Testis (tissue), 3 donors: ENCODE data around the gene IL22RA1. TPM values are rescaled to one million over a fixed set of nuclear protein-coding genes. Genes with fewer than 3 reads are reported as not detected.

Experiments used
- DNase-seq: peaks from one replicate; pipeline ENCODE4 v3.0.0-alpha.2; 2019
- H3K27ac ChIP-seq, 2 donors: fragments of 200-600 bp; sonication (generic); one replicate each; pipeline ENCODE4 v1.5.1; 2019
- H3K27me3 ChIP-seq: fragments of 200-600 bp; sonication (generic); one replicate; pipeline ENCODE4 v1.5.1; 2019
- H3K36me3 ChIP-seq: fragments of 200-600 bp; sonication (generic); one replicate; pipeline ENCODE4 v1.5.1; 2017; ENCODE audit warnings: low read depth; ENCODE audit errors: missing control alignments
- H3K4me1 ChIP-seq: fragments of 200-600 bp; sonication (generic); one replicate; pipeline ENCODE4 v1.5.1; 2019
- H3K4me3 ChIP-seq, 2 donors: fragments of 200-600 bp; sonication (generic); one replicate each; pipeline ENCODE4 v1.5.1; 2017 to 2019
- H3K9me3 ChIP-seq: fragments of 200-600 bp; sonication (generic); one replicate; pipeline ENCODE4 v1.5.1; 2017
- POLR2A ChIP-seq: fragments of 450-650 bp; IDR thresholded peaks from one replicate; pipeline ENCODE4 v1.6.1; 2017; ENCODE audit warnings: antibody characterized with exemption, mild to moderate bottlenecking, moderate library complexity
- WGBS, 2 donors: methylation state at CpG; one replicate each; pipeline ENCODE4 v1.1.5; 2018; 5-methylcytosine and 5-hydroxymethylcytosine counted together
- intact Hi-C: fragments of 100-400 bp; cut with DNase I; formaldehyde crosslinking; loops from one replicate; pipeline ENCODE4 v1.15.1; 2023; ENCODE audit warnings: low total_unique reads
- polyA plus RNA-seq: library from polyadenylated mRNA; stranded (reverse); fragments of 350-450 nt; fragmentation: Illumina TruSeq; extraction: RNeasy Lipid Tissue Mini Kit (QIAGEN cat#74804); gene quantifications from one replicate; pipeline ENCODE4 v1.2.3, GENCODE V29; 2014; ENCODE audit warnings: low read depth, low replicate concordance; ENCODE audit not compliant: insufficient read depth
- total RNA-seq, 2 donors: library from RNA; depleted of rRNA; stranded (reverse); fragments of >200 nt; gene quantifications; one replicate each; pipeline ENCODE4 v1.2.3, GENCODE V29; 2016
- TF ChIP-seq, protein P1 (sequence below), 3 experiments: fragments of 450-650 bp in 2 of 3; fragments of 200-600 bp in 1 of 3; sonication (generic) in 1 of 3; IDR thresholded peaks; one replicate each; pipeline ENCODE4 v1.5.1; 2016 to 2019; ENCODE audit warnings: antibody characterized with exemption in 3 of 3, mild to moderate bottlenecking in 2 of 3, moderate library complexity in 1 of 3

Gene IL22RA1
- total and polyA plus RNA-seq, 3 donors from 2014 or later, result 0.31 to 0.95 (median 0.93) TPM

DNA sequence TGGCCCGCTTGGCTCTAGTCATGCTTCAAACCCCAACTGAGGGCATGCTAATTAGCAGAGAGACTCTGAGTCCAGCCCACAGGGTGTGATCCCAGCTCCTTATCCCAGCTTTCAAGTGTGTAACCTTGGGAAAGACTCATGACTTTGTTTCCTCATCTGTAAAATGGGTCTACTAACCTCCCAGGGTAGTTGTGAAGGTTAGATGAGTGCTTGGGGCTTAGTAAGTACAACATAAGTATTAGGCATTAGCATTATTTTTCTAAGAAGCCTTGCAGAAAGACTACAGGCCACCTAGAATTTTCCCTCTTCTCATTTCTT, 33.8 kb downstream of the IL22RA1 start:
- H3K4me3 ChIP-seq, result no peak overlapping the region
- H3K27me3 ChIP-seq, result no peaks in the 10 kb centered on the region
- TF ChIP-seq POLR2A, result no peak
- 67 to 100% methylated on average over 1 of the region's 1 CpG for WGBS, 2 donors
- peak overlapping the region; percentile 66 to 73 for H3K27ac ChIP-seq
- H3K9me3 ChIP-seq, result no peaks in the 10 kb centered on the region
- intact Hi-C loops, result no loop called here
- no peaks in the 10 kb centered on the region for H3K36me3 ChIP-seq
- H3K4me1 ChIP-seq, result peaks cover 32% of the 10 kb centered on the region
- no peak for DNase-seq

DNA sequence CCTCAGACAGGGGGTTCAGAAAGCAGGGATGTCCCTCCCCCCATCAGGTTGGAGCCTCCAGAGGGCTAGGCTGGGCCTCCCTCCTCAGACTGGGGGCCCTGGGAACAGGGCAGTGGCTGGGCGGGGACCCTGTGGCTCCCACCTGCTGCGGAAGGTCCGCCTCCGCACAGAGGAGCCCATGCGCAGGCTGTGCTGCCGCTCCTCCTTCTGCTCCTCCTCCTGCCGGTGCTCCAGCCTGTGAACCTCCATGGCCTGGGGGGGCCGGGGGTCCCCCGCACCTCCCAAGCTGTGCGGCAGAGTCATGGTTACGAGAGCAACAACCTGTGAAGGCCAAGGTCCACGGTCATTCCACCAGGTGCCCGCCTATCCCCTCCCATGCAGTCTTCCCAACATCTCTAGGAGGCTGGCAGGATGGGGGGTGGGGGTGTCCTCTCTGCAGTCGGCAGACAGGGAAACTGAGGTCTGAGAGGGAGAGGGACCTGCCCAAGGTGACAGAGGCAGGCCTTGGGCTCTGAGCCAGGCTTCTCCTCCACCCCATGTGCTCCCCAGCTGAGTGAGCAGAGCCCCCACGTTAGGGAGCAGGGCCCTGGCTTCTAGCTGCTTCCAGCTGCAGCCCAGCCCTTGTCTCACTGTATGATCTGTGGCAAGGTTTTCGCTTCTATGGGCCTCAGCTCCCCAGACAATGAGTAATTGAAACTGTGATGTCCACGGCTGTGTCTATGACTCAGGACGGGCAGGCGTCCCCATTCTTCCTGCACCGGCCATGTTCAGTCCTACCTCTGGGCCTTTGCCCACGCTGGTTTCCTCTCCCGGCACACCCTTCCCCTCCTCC, 34.4 kb downstream of the IL22RA1 start:
- intact Hi-C loops, result no loop called here
- TF ChIP-seq, protein P1, sequence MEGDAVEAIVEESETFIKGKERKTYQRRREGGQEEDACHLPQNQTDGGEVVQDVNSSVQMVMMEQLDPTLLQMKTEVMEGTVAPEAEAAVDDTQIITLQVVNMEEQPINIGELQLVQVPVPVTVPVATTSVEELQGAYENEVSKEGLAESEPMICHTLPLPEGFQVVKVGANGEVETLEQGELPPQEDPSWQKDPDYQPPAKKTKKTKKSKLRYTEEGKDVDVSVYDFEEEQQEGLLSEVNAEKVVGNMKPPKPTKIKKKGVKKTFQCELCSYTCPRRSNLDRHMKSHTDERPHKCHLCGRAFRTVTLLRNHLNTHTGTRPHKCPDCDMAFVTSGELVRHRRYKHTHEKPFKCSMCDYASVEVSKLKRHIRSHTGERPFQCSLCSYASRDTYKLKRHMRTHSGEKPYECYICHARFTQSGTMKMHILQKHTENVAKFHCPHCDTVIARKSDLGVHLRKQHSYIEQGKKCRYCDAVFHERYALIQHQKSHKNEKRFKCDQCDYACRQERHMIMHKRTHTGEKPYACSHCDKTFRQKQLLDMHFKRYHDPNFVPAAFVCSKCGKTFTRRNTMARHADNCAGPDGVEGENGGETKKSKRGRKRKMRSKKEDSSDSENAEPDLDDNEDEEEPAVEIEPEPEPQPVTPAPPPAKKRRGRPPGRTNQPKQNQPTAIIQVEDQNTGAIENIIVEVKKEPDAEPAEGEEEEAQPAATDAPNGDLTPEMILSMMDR (IDR thresholded peaks at IDR 0.05), result no peak
- no peak for TF ChIP-seq POLR2A
- DNase-seq, result peak; percentile 75

DNA sequence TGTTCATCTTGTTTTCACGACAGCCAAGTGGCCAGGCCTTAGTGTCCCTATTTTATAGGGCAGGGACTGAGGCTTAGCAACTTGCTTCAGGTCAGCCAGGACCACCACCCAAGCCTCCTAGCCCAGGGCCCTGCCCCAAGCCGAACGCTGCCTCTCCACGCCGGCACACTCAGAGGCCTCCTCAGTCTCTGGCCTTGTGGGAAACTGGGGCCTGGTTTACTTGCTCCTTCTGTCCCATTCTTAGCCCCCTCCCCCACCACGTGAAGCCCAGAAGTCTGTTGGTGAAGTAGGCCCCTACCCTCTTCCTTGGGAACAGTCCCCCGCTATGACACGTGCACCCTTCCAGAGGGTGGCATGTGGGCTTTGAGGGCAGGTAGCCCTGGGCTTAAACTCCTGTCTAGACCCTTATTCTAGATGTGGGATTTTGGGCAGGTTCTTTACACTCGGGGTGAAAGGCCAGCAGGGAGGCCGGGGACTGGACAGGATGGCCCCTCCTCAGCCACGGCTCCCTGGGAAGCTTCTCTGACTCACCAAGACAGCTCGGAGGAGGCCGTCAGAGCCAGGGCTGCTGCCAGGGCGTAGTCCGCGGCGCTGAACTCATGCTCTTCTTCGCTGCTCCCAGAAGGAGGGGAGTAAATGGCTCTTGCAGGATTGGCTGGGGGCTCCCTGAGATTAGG, 35.3 kb downstream of the IL22RA1 start:
- peak overlapping the region in 1 of 2 donors; percentile 38 for H3K4me3 ChIP-seq
- H3K36me3 ChIP-seq, result no peaks in the 10 kb centered on the region
- 70 to 85% methylated on average over 16 to 18 of the region's 18 CpGs for WGBS, 2 donors
- peaks cover 38% of the 10 kb centered on the region for H3K4me1 ChIP-seq
- DNase-seq, result no peak
- H3K27ac ChIP-seq, result peak overlapping the region; percentile 66 to 73
- intact Hi-C loops, result no loop called here
- TF ChIP-seq, protein P1 (IDR thresholded peaks at IDR 0.05), result no peak
- no peak for TF ChIP-seq POLR2A
- H3K9me3 ChIP-seq, result no peaks in the 10 kb centered on the region
- no peaks in the 10 kb centered on the region for H3K27me3 ChIP-seq

More for the DNA sequence above, 34.4 kb downstream of the IL22RA1 start:
- 58 to 84% methylated on average over 9 to 20 of the region's 22 CpGs for WGBS, 2 donors
- H3K27me3 ChIP-seq, result no peaks in the 10 kb centered on the region
- H3K9me3 ChIP-seq, result no peaks in the 10 kb centered on the region
- peak overlapping the region in 1 of 2 donors; percentile 38 for H3K4me3 ChIP-seq
- peaks cover 32% of the 10 kb centered on the region for H3K4me1 ChIP-seq
- H3K36me3 ChIP-seq, result no peaks in the 10 kb centered on the region
- peak overlapping the region; percentile 66 to 73 for H3K27ac ChIP-seq

DNA sequence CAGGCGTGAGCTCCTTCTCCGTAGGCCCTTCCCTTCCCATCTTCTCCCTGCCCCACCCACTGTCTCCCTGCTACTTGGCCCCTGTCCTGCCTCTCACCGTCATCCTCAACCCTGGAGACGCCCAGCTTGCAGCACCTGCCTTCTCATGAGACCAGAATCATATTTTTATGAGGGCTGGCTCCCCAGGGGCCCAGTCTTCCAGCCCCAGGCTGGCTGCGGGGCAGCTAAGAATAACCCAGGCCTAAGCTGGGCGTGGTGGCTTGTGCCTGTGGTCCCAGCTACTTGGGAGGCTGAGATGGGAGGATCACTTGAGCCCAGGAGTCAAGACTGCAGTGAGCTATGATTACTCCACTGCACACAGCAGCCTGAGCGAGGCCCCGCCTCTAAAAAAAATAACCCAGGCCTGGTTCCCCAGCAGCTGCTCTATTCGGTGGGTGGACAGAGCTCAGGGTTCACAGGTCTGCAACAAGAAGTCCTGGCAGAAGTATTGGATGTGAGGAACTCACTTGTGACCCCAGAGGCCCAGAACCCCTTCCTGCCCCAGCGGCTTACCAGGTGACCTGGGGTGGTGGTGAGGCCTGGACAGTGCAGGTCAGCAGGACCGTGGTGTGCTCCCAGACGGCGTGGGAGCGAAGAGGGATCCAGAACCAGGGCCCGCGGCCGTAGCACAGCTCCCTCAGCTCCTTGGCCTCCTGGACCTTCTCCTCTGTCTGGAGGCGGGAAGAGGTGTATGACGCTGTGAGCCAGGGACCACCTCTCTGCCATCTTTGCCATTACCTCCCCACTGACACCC, 37.4 kb downstream of the IL22RA1 start:
- TF ChIP-seq, protein P1 (IDR thresholded peaks at IDR 0.05), result no peak
- no peak for TF ChIP-seq POLR2A
- DNase-seq, result peak; percentile 53
- no peaks in the 10 kb centered on the region for H3K36me3 ChIP-seq
- no peaks in the 10 kb centered on the region for H3K27me3 ChIP-seq
- no peaks in the 10 kb centered on the region for H3K9me3 ChIP-seq
- intact Hi-C loops, result no loop called here
- peak overlapping the region; percentile 64 to 73 for H3K27ac ChIP-seq
- H3K4me1 ChIP-seq, result peaks cover 38% of the 10 kb centered on the region
- H3K4me3 ChIP-seq, result no peak overlapping the region
- 73% methylated on average over 9 to 19 of the region's 19 CpGs for WGBS, 2 donors

DNA sequence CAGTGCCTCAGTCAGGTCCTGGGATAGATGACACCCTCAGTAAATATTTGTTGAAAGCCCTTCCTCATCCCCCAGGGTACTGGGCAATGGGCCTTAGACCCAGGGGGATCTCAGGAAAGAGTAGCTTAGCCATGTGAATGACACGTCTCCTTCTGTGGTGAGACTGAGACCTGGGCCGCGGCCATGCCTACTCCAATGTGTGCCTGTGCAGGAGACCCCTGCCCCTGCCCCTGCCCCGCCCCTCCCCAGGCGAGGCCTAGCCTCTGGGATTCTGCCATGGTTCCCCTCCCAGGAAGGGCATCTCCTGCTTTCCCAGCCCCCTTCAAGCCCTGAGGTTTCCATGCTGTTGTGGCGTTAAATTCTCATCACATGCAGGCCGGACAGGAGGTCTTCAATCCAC, 38.1 kb downstream of the IL22RA1 start:
- no peak for TF ChIP-seq POLR2A
- TF ChIP-seq, protein P1 (IDR thresholded peaks at IDR 0.05), result no peak
- H3K4me1 ChIP-seq, result peaks cover 37% of the 10 kb centered on the region
- intact Hi-C loops, result no loop called here
- no peak overlapping the region for H3K4me3 ChIP-seq
- WGBS, 2 donors, result 93 to 94% methylated on average over 6 to 7 of the region's 7 CpGs
- no peaks in the 10 kb centered on the region for H3K9me3 ChIP-seq
- DNase-seq, result no peak
- no peaks in the 10 kb centered on the region for H3K36me3 ChIP-seq
- no peaks in the 10 kb centered on the region for H3K27me3 ChIP-seq
- H3K27ac ChIP-seq, result peak overlapping the region; percentile 64 to 73
